Testis (tissue), 2 donors: ENCODE measurements around the gene YPEL1.

Experiments used
- POLR2A ChIP-seq: fragments of 450-650 bp; IDR thresholded peaks from one replicate; pipeline ENCODE4 v1.6.1; 2017; ENCODE audit warnings: antibody characterized with exemption, mild to moderate bottlenecking, moderate library complexity
- TF ChIP-seq, protein P1 (sequence below), 3 experiments: fragments of 450-650 bp in 2 of 3; fragments of 200-600 bp in 1 of 3; sonication (generic) in 1 of 3; IDR thresholded peaks; one replicate each; pipeline ENCODE4 v1.5.1; 2016 to 2019; ENCODE audit warnings: antibody characterized with exemption in 3 of 3, mild to moderate bottlenecking in 2 of 3, moderate library complexity in 1 of 3

DNA sequence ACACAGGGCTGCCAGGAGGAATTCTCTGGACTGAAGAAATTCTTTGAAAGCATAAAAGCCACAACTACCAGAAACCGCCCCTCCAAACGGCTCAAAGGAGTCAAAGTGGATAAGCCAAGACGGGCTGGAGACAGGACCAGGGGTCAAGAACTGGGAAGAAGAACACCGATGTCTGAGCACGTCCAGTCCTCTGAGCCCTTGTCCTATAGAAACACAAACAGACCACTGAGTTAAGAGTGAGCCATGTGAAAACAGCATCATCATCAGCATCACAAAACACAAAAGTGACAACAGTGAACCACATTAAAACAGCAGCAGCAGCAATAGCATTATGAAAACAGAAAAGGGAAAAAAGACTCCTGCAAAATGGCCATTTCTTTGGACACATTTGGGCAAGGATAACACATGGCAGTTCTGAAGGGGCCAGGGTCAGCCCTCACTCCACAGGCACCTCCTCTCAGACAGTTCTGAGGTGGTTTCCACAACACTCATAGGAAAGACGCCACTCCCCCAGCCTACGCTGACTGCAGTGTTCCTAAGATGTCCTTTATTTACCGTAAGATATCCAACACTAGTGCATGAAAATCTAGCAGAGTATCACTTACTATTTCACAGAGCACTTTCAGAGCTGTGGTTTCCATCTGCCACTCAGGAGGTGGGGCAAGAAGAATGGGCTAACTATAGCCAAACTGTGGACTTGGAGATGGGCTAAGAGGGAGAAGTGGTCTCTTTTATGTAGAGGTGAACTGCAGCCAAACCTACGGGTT lies 28.6 kb upstream of the YPEL1 start:
- TF ChIP-seq, protein P1, sequence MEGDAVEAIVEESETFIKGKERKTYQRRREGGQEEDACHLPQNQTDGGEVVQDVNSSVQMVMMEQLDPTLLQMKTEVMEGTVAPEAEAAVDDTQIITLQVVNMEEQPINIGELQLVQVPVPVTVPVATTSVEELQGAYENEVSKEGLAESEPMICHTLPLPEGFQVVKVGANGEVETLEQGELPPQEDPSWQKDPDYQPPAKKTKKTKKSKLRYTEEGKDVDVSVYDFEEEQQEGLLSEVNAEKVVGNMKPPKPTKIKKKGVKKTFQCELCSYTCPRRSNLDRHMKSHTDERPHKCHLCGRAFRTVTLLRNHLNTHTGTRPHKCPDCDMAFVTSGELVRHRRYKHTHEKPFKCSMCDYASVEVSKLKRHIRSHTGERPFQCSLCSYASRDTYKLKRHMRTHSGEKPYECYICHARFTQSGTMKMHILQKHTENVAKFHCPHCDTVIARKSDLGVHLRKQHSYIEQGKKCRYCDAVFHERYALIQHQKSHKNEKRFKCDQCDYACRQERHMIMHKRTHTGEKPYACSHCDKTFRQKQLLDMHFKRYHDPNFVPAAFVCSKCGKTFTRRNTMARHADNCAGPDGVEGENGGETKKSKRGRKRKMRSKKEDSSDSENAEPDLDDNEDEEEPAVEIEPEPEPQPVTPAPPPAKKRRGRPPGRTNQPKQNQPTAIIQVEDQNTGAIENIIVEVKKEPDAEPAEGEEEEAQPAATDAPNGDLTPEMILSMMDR (IDR thresholded peaks at IDR 0.05), result no peak
- no peak for TF ChIP-seq POLR2A
